GM19351 (cell line): Measurements from ENCODE around the gene ZNF599.

ENCODE experiments used
- ATAC-seq: cut with Tn5 transposase; IDR thresholded peaks from one replicate; pipeline ENCODE4 v1.9.1; 2021; ENCODE audit warnings: mild to moderate bottlenecking, moderate library complexity; ENCODE audit not compliant: unreplicated experiment

ZNF599 gene

DNA sequence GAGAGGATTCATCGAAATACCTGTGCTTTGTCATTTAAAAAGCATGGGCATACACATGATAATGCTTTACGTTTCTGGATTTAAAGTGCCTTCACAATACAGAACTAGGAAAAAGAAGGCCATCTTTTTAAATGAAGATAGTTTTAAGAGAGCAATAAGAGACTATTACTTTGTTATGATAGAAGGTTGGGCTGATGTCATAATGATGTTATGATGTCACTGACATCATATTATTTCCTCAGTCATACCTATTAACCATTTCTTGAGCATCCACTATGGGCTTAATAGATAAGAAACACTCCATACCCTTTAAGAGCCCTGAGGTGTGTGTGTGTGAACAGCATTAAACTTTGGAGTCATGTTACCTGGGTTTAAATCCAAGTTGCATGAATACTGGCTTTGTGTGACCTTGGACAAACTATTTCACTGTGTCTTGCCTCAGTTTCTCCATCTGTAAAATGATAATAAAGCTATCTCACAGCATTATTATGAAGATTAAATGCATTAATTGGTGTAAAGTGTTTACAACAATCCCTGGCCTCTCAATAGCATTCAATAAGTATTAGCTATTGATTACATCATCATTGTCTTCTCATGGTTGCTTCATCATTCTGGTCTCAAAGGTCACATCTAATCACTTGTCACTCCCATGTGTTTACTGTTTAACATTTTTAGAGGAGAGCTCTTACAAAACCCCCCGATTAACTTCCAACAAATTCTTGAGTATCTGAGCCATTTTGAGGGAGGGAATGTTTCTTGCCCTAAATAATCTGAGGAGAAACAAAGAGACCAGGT lies 27.9 kb downstream of the ZNF599 start:
- no peak for ATAC-seq

DNA sequence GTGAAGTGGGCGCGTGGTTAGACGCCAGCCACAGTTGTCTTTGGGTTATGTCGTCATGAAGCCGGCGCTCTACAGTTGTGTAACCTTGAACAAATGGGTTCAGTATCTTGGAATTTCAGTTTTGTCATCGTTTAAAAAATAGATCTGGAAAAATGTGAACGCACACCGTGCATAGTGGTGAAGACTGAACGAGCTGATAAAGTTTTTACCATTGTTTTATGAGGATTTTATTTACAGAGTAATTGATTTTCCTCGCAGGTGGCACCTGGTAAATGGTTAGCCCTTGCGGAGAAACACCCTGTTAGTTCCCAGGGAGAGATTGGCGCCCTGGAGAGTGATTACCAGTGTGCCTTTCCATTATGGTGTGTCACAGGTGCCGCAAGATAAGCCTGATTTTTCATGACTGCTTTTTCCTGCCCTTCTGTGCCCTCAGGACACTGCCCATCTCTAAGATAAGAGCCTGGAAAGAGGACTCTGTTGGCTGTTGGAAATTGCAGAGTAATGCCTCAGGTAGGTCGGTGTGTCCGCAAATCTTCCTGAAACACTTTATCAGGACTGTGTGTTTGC lies 38.4 kb downstream of the ZNF599 start:
- no peak for ATAC-seq

DNA sequence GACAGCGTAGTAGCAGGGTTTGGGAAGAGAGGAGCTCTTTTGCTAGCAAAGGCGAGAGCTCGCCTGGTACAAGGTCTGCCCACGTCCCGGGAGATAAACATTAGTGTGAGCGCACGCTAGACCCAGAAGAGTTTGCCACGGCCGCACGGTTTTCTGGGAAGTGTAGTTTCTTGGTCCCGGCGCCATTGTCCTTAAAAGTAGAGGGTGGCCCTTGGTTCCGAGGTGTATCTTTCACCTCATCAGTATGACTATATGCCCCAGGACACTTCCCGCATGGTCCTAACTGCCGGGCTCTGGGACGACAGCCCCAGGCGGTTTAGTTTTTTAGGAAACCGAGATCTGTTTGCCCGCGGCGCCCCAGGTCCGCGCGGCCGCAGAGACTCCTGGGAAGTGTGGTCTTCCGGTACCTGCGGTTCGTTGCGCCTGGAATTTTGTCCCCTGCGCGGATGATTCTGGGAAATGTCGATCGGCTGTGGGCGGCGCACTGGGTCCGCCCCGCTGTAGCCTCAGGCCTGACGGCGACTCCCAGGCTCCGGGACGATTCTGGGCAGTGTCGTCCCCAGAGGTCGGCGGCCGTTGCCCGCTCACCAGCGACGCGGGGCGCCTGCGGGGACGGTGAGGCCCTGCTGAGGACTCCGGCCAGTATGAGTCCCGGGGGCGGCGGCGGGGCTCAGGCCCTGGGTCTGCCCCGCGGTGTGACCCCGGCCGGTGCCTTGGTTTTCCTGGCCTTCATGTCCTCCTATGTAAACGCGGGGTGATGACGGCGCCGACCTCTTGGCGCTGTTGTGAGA lies 39.1 kb downstream of the ZNF599 start, which contains the start of gene ZNF181:
Gene ZNF181, plus strand, starts transcription at position 498 of the 791 bp plus-strand sequence. CDS start 795 bp downstream, outside the sequence.
- peak; percentile 76 for ATAC-seq

DNA sequence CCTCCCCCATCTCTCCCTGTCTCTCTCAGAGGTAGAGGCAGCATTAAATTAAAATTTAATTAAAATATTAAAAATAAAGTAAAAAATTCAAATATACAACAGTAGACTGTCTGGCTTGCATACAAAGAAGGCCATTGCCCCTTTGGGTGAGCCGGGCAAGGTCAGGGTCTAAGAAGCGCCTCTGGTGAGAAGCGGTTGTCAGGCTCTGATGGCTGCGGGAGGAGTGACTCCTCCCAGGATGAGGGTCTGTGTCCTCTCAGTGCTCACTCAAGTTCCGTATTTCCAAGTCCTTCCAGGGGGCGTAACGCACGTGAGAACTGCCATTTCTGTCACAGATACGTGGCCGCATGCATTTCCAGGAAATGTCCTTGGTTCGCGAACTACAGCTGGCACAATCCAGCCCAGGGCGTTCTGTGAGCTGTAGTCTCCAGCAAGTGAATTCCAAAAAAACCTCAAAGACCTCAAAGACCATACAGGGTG lies 39.7 kb downstream of the ZNF599 start:
- peak; percentile 19 for ATAC-seq

DNA sequence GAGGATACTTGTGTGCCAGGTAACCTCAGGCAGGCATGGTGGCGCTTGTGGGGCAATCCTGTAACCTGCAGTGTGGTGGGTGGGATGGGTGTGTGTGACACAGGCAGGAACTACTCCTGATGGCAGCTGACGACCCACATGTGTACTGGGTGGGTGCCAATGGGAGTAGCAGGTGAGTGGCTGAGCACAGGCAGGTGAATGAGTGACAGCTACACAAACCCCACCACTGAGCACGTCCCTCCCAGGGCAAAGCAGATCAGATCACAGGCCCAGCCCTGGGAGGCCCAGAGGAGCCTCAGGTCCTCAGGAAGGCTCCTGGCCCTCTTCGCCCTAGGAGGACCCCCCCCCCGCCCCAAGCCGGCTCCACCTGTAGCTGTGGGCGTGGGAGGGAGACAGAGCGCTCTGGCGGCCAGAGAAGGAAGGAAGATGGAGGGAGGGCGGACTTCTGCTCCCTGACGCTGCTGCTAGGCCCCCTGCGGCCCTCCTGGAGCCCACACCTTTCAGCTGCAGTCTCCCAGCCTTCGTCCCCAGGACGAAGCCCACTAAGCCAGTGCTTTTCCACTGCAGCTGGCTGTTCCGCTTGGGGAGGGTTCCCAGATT lies 40.3 kb downstream of the ZNF599 start:
- no peak for ATAC-seq

DNA sequence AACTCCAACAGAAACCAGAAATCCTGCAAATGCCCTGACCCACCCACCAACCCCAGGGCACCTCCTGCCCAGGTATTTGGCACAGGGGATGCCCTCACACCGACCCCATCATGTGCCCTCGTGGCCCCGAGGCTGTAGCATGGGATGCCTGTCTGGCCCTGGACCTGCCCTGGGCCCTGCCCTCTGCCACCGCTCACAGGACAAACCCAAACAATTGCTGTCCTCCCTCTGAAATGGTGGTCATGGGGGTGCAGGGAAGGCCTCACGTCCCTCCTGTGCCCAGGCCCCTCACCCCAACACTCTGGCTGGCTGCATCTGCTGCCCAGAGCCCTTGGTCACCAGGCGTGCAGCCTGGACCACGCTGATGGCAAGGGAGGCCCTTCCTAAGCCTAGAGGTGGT lies 41.1 kb downstream of the ZNF599 start:
- ATAC-seq = no peak

DNA sequence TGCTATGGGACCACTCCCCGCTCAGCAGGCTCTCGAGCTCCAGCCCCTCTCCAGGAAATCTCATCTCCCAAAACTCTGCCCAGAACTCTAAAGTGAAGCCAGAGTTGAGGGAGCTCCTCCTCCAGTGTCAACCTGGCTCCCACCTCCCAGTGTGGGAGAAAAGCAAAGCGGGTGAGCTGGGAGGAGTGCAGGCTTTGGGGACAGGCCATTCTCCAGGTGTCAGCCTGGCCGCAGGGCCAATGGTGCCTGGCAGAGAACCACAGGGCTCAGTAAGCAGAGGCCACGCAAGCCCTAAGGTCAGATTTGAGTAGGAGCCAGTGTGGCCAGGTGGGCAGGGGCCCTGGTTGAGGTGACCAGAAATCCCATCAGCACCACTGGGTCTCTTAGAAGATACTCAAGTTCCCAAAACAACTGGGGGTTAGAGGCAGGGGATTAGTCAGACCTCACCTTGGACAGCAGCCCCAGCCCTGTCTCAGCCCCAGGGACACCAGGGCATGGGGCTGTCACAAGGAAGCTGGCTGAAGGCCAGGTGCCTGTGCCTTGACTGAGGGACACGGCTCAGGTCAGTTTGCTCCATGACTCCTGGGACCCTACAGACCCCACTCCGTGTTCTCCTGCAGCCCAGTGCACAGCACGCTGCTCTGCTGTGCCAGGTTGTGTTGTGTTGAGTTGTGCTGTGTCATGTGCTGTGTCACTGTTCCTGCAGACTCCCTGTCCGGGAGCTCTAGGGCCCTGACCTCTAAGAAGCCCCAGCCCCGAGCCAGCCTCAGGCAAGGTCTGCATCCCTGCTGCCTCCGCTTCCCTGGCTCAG lies 41.8 kb downstream of the ZNF599 start:
- no peak for ATAC-seq

DNA sequence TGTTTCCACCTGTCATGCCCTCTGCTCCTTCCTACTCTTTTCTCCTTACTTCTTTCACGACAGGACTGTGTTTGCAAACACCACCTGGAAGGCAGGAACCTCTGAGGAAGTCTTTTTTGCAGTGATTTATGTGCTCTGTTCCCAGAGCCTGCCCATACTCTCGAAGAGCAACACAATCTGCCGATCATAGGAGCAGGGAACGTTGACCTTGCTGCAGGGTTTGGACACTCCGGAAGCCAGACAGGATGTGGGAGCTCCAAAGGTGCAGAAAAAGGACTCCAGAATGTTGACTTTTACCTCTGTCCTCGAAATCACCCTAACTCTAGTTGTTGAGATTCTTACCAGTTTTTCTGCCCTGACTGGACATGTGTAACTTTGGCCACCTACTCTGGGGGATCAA lies 47.6 kb downstream of the ZNF599 start:
- ATAC-seq = no peak

DNA sequence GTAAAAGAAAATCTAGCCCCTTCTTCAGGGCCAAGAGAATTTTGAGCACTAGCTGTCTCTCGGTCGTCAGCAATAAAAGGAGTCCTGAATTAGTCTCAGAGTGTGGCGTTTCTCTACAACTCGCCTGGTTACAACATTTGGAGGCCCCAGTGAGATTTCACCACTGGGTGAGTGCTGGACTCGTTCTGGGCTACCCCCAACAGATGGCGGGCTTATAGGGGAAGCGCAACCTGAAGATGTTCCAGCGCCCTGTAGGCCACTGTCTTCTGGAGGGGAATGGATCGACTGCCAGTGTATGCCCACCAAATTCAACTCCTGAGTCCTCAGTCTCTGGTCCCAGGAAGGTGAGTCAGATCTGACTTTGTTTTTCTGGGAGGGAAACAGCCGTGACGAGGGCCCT lies 50.7 kb downstream of the ZNF599 start:
- ATAC-seq = no peak

DNA sequence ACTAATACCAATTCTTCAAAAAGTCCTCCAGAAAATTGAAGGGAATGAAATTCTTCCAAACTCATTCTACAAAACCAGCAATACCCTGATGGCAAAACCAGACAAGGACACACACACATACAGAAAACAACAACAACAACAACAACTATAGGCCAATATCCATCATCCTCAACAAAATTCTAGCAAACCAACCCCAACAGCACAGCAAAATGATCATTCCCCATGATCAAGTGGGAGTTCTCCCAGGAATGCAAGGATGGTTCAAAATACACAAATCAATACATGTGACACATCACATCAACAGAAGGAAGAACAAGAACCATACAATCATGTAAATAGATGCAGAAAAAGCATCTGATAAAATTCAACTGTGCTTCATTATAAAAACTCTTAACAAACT lies 57.7 kb downstream of the ZNF599 start:
- no peak for ATAC-seq

DNA sequence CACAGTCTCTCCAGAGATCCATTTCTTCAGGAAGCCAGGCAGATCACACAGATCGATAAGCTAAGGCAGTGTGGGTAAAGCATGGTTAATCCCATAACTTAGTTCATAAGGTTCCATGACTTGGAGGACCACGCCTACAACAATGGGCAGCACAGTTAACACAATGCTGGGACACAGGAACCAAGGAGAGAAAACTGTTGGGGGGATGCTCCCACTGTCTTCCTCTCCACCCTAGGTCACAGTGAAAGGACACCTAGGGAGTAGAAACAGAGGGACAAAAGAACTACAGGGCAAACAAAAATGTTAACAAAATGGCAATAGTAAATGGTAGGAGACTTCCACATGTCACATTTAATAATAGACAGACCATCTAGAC lies 59.8 kb downstream of the ZNF599 start:
- no peak for ATAC-seq

DNA sequence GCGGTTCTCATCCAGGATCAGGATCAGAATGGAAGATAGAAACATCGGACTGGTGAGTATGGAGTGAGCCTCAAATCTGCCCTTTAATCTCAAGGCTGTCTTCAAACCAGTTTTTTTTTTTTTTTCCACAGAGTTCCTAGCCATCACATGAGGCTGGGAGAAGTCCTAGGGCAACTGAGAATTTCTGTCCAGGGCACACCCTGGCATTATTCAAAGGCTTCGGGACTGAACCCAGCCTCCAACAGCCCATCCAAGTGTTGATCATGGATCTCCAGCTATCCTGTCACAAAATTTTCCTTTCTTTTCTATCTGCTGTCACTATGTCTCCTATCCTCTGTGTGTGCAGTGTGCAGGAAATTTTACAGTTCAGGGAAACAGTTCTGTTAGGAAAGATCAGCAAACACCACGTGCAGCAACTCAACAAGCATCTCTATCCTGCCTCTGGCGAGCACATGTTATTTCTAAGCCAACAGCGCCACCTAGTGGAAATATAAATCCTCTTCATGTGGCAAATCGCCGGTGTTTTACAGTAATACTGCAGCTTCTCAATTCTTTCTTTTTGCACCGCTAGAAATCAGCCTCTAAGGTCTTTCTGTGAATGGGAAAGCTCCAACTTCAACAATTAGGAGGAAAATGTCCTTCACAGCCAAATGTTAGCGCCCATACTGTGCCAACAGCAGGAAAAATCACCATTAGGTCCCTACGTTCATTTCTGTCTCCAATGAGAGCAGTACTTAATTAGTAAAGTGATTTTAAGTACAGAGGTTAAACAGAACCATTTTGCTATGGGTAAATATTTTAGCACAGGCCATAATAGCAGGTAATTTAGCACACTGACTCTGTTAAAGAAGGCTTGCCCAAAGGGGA lies 60.4 kb downstream of the ZNF599 start:
- ATAC-seq = no peak

DNA sequence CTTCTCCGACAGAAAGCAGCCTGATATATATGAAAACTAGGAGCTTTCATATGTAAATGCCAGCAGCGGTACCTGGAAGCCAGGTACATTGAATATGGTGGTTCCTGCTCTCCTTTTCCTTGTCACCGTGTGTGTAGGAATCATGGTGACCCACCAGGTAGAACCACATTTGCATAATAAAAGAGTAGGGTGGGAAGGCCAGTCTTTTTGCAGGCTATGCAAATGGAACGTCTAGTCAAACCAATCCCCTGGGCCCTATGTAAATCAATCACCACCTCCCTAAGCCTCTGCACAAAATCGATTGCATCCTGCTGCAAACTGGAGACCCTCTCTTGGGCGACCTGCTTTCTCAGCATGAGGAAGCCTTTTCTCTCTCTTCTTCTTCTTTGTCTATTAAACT lies 61.1 kb downstream of the ZNF599 start:
- ATAC-seq = no peak
